GM10248 (cell line): ENCODE results near the gene CARMIL1.

Experiments
- CTCF ChIA-PET: fragments of 300-600 bp; sonication (Branson Sonifier 250); formaldehyde crosslinking; extraction: SDS; loops from one replicate; lab custom pipeline; 2021; ENCODE audit warnings: antibody characterized with exemption; lab: Yijun Ruan, JAX
- POLR2A ChIA-PET: fragments of 350-650 bp; sonication (Branson Sonifier 250); formaldehyde crosslinking; extraction: SDS; loops from one replicate; lab custom pipeline; 2020; ENCODE audit warnings: antibody characterized with exemption; lab: Yijun Ruan, JAX
- DNase-seq: peaks from one replicate; pipeline ENCODE4 v3.0.0; 2012; ENCODE audit errors: extremely low spot score
- TF ChIP-seq, protein P1 (sequence below): IDR thresholded peaks from 2 replicates; pipeline ENCODE4 v1.5.1; 2012; ENCODE audit warnings: mild to moderate bottlenecking, low read depth; ENCODE audit errors: extremely low read depth, missing control alignments, control extremely low read depth

CARMIL1 gene

DNA sequence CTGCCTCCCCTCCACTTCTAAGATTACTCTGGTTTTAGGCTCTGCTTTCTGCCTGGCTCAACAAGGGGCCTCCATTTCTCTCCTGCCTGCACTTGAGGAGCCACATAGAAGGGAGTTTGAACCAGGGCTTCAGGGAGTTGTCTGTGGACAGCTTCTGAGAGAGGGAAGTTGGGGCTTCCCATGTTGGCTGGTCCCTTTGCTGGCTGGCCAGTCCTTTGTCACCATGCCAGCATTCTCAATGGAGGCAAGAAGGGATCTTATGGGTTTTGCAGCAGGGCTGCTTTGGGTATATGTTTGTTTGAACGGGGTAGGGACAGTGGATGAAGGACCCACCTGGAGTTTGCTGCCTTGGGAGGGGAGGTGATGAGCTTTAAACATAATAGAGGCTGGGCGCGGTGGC is 124.9 kb downstream of the CARMIL1 start:
- DNase-seq: no peak
- ChIA-PET CTCF (interaction anchor here (1.0 to 1.3 kb wide), 5 partner anchors 12 to 181 kb away, joined by 3 to 6 read pairs (median 4); no protein-coding TSS in a partner anchor), POLR2A (no interaction called here)
- TF ChIP-seq, protein P1, sequence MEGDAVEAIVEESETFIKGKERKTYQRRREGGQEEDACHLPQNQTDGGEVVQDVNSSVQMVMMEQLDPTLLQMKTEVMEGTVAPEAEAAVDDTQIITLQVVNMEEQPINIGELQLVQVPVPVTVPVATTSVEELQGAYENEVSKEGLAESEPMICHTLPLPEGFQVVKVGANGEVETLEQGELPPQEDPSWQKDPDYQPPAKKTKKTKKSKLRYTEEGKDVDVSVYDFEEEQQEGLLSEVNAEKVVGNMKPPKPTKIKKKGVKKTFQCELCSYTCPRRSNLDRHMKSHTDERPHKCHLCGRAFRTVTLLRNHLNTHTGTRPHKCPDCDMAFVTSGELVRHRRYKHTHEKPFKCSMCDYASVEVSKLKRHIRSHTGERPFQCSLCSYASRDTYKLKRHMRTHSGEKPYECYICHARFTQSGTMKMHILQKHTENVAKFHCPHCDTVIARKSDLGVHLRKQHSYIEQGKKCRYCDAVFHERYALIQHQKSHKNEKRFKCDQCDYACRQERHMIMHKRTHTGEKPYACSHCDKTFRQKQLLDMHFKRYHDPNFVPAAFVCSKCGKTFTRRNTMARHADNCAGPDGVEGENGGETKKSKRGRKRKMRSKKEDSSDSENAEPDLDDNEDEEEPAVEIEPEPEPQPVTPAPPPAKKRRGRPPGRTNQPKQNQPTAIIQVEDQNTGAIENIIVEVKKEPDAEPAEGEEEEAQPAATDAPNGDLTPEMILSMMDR: no peak

DNA sequence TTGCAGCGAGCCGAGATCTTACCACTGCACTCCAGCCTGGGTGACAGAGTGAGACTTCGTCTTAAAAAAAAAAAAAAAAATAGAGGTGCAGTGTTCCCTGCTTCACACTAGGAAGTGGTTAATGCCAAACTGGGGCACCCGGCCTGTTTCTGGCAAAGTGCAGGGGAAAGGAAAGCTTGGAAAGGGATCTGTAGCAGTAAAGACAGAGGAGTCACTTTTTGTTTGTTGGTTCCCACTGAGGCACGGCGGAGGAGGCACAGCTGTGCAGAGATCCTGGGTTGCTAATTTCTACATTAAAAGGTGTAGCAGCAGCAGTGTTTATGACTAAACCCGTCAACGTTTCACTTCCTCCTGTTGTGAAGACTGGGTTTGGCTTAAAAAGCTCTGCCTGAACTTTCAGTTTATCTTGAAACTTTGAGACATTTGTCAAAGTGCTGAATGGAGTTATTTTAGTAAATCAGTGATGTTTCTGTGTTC is 125.6 kb downstream of the CARMIL1 start:
- DNase-seq: peak; percentile 46
- ChIA-PET CTCF (interaction anchor here (0.8 to 2.7 kb wide), 9 partner anchors 18 to 182 kb away, joined by 3 to 11 read pairs (median 4); no protein-coding TSS in a partner anchor), POLR2A (interaction anchor here (0.7 kb wide), 1 partner anchor 35 kb away, joined by 5 read pairs; no protein-coding TSS in a partner anchor)
- TF ChIP-seq, protein P1: no peak

DNA sequence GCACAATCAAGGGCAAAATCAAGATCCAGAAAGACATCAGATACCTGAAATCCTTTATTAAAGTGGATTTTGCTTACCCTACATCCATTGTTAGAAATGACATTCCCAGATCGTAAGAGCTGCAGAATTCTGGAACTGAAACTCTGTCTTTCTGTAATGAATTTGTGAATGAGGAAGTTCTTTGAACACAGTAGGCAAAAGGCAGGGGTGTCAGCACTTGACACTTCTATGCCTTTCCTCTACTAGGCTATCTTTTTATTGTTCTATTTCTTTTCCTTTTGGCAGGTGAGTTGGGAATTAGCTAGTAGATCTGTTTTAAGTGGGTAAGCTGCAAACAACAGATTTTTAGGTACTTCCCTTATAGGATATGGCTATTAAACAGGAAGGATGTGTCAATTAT is 126.3 kb downstream of the CARMIL1 start:
- POLR2A ChIA-PET: interaction anchor here (0.7 kb wide), 1 partner anchor 35 kb away, joined by 5 read pairs; no protein-coding TSS in a partner anchor
- CTCF ChIA-PET: interaction anchor here (0.8 to 2.7 kb wide), 7 partner anchors 18 to 140 kb away, joined by 3 to 11 read pairs (median 4); no protein-coding TSS in a partner anchor
- TF ChIP-seq, protein P1: no peak
- DNase-seq: no peak

DNA sequence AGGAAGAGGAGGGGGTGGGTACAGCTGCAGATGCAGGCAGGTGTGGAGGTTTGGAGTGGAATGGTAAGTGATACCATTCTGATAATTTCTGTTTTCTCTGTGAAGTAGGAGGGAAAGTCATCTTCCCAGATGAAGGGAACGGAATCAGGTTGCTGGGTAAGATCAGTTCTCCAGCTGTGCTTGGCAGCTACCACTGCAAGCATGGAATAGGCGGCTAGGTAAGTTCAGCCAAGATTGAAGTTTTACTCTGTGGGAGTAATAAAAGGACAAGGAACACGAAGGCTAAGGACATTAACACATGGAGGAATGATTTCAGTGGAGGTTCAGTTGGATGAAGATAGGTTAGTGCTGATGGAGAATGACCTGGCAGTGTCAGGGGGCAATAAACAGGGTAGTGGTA is 128.3 kb downstream of the CARMIL1 start:
- ChIA-PET CTCF (interaction anchor here (1.1 to 2.7 kb wide), 2 partner anchors 83 to 129 kb away, joined by 3 to 11 read pairs; no protein-coding TSS in a partner anchor), POLR2A (no interaction called here)
- no peak for DNase-seq
- TF ChIP-seq, protein P1: no peak

DNA sequence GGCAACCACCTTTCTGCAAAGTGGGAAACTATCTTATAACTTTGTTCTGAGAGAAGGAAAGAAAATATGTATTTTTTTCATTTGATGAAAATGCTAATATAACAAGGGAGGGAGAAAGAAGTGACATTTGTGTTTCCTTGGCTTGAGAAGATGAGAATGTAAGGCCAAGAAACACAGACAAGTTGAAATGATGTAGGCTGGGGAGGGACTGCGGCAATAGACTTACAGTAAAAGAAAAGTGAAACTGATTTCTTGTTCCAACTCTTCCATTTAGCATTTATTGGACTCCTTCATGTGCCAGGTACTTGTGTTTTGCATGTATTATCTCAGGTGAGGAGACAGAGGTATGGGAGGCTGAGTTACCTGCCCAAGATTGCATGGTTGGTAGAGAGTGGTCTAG is 130.9 kb downstream of the CARMIL1 start:
- DNase-seq: no peak
- ChIA-PET POLR2A (no interaction called here), CTCF (interaction anchor here (1.3 kb wide), 1 partner anchor 10 kb away, joined by 3 read pairs; no protein-coding TSS in a partner anchor)
- TF ChIP-seq, protein P1: no peak

DNA sequence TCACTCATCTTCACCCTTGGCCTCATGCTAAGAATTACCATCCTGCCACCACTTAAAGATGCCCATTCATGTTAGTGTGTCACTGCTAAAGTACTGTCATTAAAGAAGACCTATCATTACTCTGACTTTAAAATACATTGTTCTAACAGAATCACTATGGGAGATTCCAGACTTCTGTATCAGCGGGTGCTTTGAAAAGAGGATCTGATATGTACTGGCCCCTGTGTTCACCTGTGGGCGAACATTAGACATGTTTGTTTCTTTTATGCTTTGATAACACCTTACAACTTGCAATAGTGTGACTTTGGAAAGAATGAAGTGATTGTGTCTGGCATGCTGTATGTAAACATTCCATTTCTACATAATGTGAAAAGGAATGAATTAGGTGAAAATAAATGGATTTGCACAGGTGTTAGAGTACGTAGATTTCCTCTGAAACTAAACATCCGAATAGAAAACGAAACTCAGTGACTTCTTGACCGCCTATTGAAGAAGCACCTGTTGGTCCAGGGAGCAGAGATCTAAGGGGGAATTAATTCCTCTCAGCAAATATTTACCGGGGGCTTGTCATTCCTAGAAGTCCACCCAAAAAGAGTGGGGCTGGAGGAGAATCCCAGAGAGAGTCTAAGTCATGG is 132.3 kb downstream of the CARMIL1 start:
- ChIA-PET POLR2A (no interaction called here), CTCF (interaction anchor here (0.9 to 1.3 kb wide), 2 partner anchors 12 to 94 kb away, joined by 3 read pairs; no protein-coding TSS in a partner anchor)
- DNase-seq: no peak
- TF ChIP-seq, protein P1: no peak
